ENCODE results near the gene NFIA.

NFIA gene

DNA sequence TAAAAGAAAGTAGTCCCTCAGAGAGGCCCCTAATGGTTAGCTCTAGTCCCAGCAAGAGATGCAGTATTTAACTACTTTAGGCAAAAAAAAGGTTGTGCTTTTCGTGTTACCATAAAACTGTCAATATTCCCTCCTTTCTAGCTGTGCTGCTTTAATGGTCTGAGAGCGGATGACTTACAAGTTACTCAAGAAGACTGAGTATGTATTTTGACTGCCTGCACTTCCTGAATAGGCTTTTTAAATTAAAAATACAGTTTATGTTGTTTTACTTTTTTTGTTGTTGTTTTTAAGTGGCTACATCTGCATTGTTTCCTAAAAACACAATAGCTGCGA, 152.2 kb downstream of the NFIA start:
- DNase-seq (ENCODE audit: low read depth, low spot score): no peak
- Histone ChIP-seq H3K4me3 (ENCODE audit: low read length) (no peak overlapping the region), H3K27ac (ENCODE audit: low read length) (no peak overlapping the region), H3K9me3 (ENCODE audit: control insufficient read depth, insufficient read depth, low read length) (no peaks in the 10 kb centered on the region), H3K4me1 (ENCODE audit: control insufficient read depth, insufficient read depth, low read length) (peaks cover 1% of the 10 kb centered on the region; the same call in 1 of the 2 replicates), H3K27me3 (ENCODE audit: control insufficient read depth, insufficient read depth, low read length) (no peaks in the 10 kb centered on the region), H3K36me3 (ENCODE audit: control insufficient read depth, insufficient read depth, low read length) (no peaks in the 10 kb centered on the region)
- WGBS (ENCODE audit: insufficient coverage, insufficient read length): no CpG with 5 or more reads among the region's 3 CpGs

DNA sequence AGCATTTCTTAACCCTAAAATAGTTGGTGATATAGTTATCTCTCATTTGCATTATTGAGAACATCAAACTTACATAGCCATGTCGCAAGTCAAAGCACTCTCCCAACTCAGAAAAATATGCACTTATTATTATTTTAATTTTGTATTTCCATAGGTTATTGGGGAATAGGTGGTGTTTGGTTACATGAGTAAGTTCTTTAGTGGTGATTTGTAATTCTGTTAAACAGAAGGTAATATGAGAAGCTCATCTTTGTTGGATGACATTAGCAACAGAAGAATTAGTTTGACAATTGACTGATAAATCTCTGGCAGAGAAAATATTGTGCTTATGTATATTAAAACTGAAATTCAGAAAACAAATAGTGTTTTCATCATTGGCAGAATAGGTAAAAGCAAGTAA, 154.8 kb downstream of the NFIA start:
- Histone ChIP-seq H3K4me3 (ENCODE audit: low read length) (no peak overlapping the region), H3K27ac (ENCODE audit: low read length) (no peak overlapping the region), H3K4me1 (ENCODE audit: control insufficient read depth, insufficient read depth, low read length) (peaks cover 1% of the 10 kb centered on the region; the same call in 1 of the 2 replicates), H3K9me3 (ENCODE audit: control insufficient read depth, insufficient read depth, low read length) (no peaks in the 10 kb centered on the region), H3K27me3 (ENCODE audit: control insufficient read depth, insufficient read depth, low read length) (no peaks in the 10 kb centered on the region), H3K36me3 (ENCODE audit: control insufficient read depth, insufficient read depth, low read length) (no peaks in the 10 kb centered on the region)
- DNase-seq (ENCODE audit: low read depth, low spot score): no peak
- no CpG with 5 or more reads among the region's 1 CpG for WGBS (ENCODE audit: insufficient coverage, insufficient read length)

GRCh38 chr1:61237659-61238358, 155.4 kb downstream of the NFIA start:
- Histone ChIP-seq H3K4me3 (ENCODE audit: low read length) (no peak overlapping the region), H3K36me3 (ENCODE audit: control insufficient read depth, insufficient read depth, low read length) (no peaks in the 10 kb centered on the region), H3K27me3 (ENCODE audit: control insufficient read depth, insufficient read depth, low read length) (no peaks in the 10 kb centered on the region), H3K27ac (ENCODE audit: low read length) (no peak overlapping the region), H3K9me3 (ENCODE audit: control insufficient read depth, insufficient read depth, low read length) (no peaks in the 10 kb centered on the region), H3K4me1 (ENCODE audit: control insufficient read depth, insufficient read depth, low read length) (peaks cover 1% of the 10 kb centered on the region; the same call in 1 of the 2 replicates)
- no peak for DNase-seq (ENCODE audit: low read depth, low spot score)
- no CpG with 5 or more reads among the region's 3 CpGs for WGBS (ENCODE audit: insufficient coverage, insufficient read length)

GRCh38 chr1:61238359-61238665, 156.0 kb downstream of the NFIA start:
- H3K27me3 ChIP-seq (ENCODE audit: control insufficient read depth, insufficient read depth, low read length): no peaks in the 10 kb centered on the region
- no peak for DNase-seq (ENCODE audit: low read depth, low spot score)
- peaks cover 1% of the 10 kb centered on the region; the same call in 1 of the 2 replicates for H3K4me1 ChIP-seq (ENCODE audit: control insufficient read depth, insufficient read depth, low read length)
- H3K4me3 ChIP-seq (ENCODE audit: low read length): no peak overlapping the region
- no peak overlapping the region for H3K27ac ChIP-seq (ENCODE audit: low read length)
- no CpG with 5 or more reads among the region's 5 CpGs for WGBS (ENCODE audit: insufficient coverage, insufficient read length)
- no peaks in the 10 kb centered on the region for H3K9me3 ChIP-seq (ENCODE audit: control insufficient read depth, insufficient read depth, low read length)
- no peaks in the 10 kb centered on the region for H3K36me3 ChIP-seq (ENCODE audit: control insufficient read depth, insufficient read depth, low read length)

- H3K4me3 ChIP-seq (ENCODE audit: low read length): no peak overlapping the region
- H3K36me3 ChIP-seq (ENCODE audit: control insufficient read depth, insufficient read depth, low read length): no peaks in the 10 kb centered on the region
- peaks cover 1% of the 10 kb centered on the region; the same call in 1 of the 2 replicates for H3K4me1 ChIP-seq (ENCODE audit: control insufficient read depth, insufficient read depth, low read length)
- no peak overlapping the region for H3K27ac ChIP-seq (ENCODE audit: low read length)
- H3K9me3 ChIP-seq (ENCODE audit: control insufficient read depth, insufficient read depth, low read length): no peaks in the 10 kb centered on the region
- DNase-seq (ENCODE audit: low read depth, low spot score): no peak
- WGBS (ENCODE audit: insufficient coverage, insufficient read length): 100% methylated on average over 1 of the region's 3 CpGs
- no peaks in the 10 kb centered on the region for H3K27me3 ChIP-seq (ENCODE audit: control insufficient read depth, insufficient read depth, low read length)
Observed at GRCh38 chr1:61240878-61241277, 158.5 kb downstream of the NFIA start.

- no peaks in the 10 kb centered on the region for H3K36me3 ChIP-seq (ENCODE audit: control insufficient read depth, insufficient read depth, low read length)
- WGBS (ENCODE audit: insufficient coverage, insufficient read length): no CpG with 5 or more reads among the region's 4 CpGs
- H3K27ac ChIP-seq (ENCODE audit: low read length): no peak overlapping the region
- H3K4me1 ChIP-seq (ENCODE audit: control insufficient read depth, insufficient read depth, low read length): peaks cover 1% of the 10 kb centered on the region; the same call in 1 of the 2 replicates
- no peaks in the 10 kb centered on the region for H3K9me3 ChIP-seq (ENCODE audit: control insufficient read depth, insufficient read depth, low read length)
- DNase-seq (ENCODE audit: low read depth, low spot score): no peak
- no peaks in the 10 kb centered on the region for H3K27me3 ChIP-seq (ENCODE audit: control insufficient read depth, insufficient read depth, low read length)
- H3K4me3 ChIP-seq (ENCODE audit: low read length): no peak overlapping the region
Observed at GRCh38 chr1:61241411-61241838, 159.1 kb downstream of the NFIA start.

DNA sequence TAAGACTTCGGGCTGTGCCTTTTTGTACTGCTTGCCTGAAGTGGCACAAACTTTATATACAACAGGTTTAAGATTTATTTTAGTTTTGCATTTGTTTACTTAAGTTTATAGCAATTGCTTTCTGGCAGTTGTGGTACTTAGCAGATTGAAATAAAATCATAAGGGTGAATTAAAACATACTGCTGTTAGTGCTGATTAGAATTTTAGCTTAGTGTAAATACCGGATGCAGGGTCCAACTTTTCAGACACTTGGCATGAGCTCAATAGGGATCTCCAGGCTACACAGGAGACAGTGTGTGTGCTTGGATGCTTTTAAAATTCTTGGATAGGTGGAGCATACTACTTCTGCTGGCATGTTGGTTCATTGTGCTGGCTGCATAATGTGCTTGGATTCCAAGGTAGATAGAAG, 159.6 kb downstream of the NFIA start:
- no CpG with 5 or more reads among the region's 2 CpGs for WGBS (ENCODE audit: insufficient coverage, insufficient read length)
- no peaks in the 10 kb centered on the region for H3K36me3 ChIP-seq (ENCODE audit: control insufficient read depth, insufficient read depth, low read length)
- DNase-seq (ENCODE audit: low read depth, low spot score): no peak

DNA sequence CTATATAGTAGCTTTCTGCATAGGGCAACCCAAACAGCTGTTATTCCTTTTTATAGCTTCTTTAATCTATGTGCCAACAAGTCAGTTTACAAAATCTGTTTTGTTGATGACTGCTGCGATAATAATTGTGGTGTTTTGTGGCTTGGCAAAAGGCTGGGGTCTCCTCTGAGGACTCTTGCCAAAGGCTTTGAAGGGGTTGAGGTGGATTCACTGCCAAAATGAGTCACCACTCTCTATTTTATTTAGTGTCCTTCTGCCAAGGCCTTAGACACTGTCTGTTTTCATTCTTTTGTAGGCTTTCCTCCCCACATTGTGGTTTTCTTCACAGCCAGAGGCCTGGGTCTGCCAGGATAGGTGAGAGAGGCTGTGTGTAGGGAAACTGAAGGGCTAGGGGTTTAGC, 161.8 kb downstream of the NFIA start:
- Histone ChIP-seq H3K27ac (ENCODE audit: low read length) (no peak overlapping the region), H3K36me3 (ENCODE audit: control insufficient read depth, insufficient read depth, low read length) (no peaks in the 10 kb centered on the region), H3K4me3 (ENCODE audit: low read length) (no peak overlapping the region), H3K27me3 (ENCODE audit: control insufficient read depth, insufficient read depth, low read length) (no peaks in the 10 kb centered on the region), H3K9me3 (ENCODE audit: control insufficient read depth, insufficient read depth, low read length) (no peaks in the 10 kb centered on the region), H3K4me1 (ENCODE audit: control insufficient read depth, insufficient read depth, low read length) (peaks cover 1% of the 10 kb centered on the region; the same call in 1 of the 2 replicates)
- no CpG with 5 or more reads among the region's 1 CpG for WGBS (ENCODE audit: insufficient coverage, insufficient read length)
- no peak for DNase-seq (ENCODE audit: low read depth, low spot score)

More for the DNA sequence above, 159.6 kb downstream of the NFIA start:
- Histone ChIP-seq H3K9me3 (ENCODE audit: control insufficient read depth, insufficient read depth, low read length) (no peaks in the 10 kb centered on the region), H3K4me1 (ENCODE audit: control insufficient read depth, insufficient read depth, low read length) (peaks cover 1% of the 10 kb centered on the region; the same call in 1 of the 2 replicates), H3K4me3 (ENCODE audit: low read length) (no peak overlapping the region), H3K27ac (ENCODE audit: low read length) (no peak overlapping the region), H3K27me3 (ENCODE audit: control insufficient read depth, insufficient read depth, low read length) (no peaks in the 10 kb centered on the region)

DNA sequence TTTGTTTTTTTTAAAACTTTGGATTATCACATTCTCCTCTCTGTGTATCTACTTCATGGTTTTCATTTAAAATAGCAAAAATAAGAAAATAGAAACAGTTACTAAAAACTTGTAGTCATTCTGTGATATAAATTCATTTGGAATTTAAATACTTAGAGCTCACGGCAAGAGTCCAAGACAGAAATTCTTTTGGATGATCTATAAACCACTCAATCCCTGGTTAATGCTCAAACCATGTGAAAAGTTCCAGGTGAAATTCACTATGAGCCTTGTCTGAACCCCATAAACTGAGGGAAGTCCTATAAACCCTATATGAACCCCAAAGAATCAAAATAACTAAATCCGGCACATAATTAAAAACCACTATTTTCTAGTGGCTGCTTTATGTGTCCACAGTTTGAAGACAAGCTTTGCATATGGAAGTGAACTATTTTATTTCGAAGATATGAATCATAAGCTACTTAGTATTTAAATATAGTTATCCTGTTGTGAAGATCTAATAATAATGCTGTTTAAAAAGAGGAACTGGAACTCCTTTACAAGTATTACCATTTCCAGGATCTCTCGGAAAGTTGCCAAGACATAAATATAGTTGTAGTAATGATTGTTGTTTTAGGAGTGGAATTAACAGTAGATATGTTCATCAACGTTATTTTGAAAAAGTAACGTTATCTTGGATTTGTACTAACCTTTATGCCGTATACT, 163.5 kb downstream of the NFIA start:
- Histone ChIP-seq H3K27ac (ENCODE audit: low read length) (no peak overlapping the region), H3K27me3 (ENCODE audit: control insufficient read depth, insufficient read depth, low read length) (no peaks in the 10 kb centered on the region), H3K4me3 (ENCODE audit: low read length) (no peak overlapping the region), H3K9me3 (ENCODE audit: control insufficient read depth, insufficient read depth, low read length) (no peaks in the 10 kb centered on the region), H3K4me1 (ENCODE audit: control insufficient read depth, insufficient read depth, low read length) (peaks cover 1% of the 10 kb centered on the region; the same call in 1 of the 2 replicates), H3K36me3 (ENCODE audit: control insufficient read depth, insufficient read depth, low read length) (no peaks in the 10 kb centered on the region)
- WGBS (ENCODE audit: insufficient coverage, insufficient read length): 100% methylated on average over 2 of the region's 7 CpGs
- no peak for DNase-seq (ENCODE audit: low read depth, low spot score)

- H3K4me3 ChIP-seq (ENCODE audit: low read length): no peak overlapping the region
- no peak overlapping the region for H3K27ac ChIP-seq (ENCODE audit: low read length)
- no peaks in the 10 kb centered on the region for H3K4me1 ChIP-seq (ENCODE audit: control insufficient read depth, insufficient read depth, low read length)
- WGBS (ENCODE audit: insufficient coverage, insufficient read length): no CpG with 5 or more reads among the region's 8 CpGs
- H3K36me3 ChIP-seq (ENCODE audit: control insufficient read depth, insufficient read depth, low read length): no peaks in the 10 kb centered on the region
- no peaks in the 10 kb centered on the region for H3K9me3 ChIP-seq (ENCODE audit: control insufficient read depth, insufficient read depth, low read length)
- no peak for DNase-seq (ENCODE audit: low read depth, low spot score)
- no peaks in the 10 kb centered on the region for H3K27me3 ChIP-seq (ENCODE audit: control insufficient read depth, insufficient read depth, low read length)
Observed at GRCh38 chr1:61247051-61247825, 164.9 kb downstream of the NFIA start.
